ACC112 (cell line): Measurements from ENCODE around the gene IL24.
"Not testable (repeated sequence)": the region's sequence is repeated elsewhere in the genome, so short reads cannot be mapped to it uniquely, and the experiment has no call there.

Experiments used
- H2AFZ ChIP-seq: fragments of 200-600 bp; sonication (generic); one replicate; pipeline ENCODE4 v1.6.0; 2017; ENCODE audit warnings: antibody characterized with exemption, low read length; ENCODE audit not compliant: unreplicated experiment
- H3K27ac ChIP-seq: fragments of 200-600 bp; sonication (generic); 2 replicates; pipeline ENCODE4 v1.5.1; 2014; ENCODE audit warnings: low read depth, mild to moderate bottlenecking, antibody characterized with exemption, low read length, moderate library complexity
- H3K27me3 ChIP-seq: fragments of 200-600 bp; sonication (generic); 2 replicates; pipeline ENCODE4 v1.6.1; 2014; ENCODE audit warnings: mild to moderate bottlenecking, antibody characterized with exemption, low read length, moderate library complexity, mixed read lengths; ENCODE audit not compliant: insufficient read depth
- H3K36me3 ChIP-seq: fragments of 200-600 bp; sonication (generic); 2 replicates; pipeline ENCODE4 v1.6.1; 2016; ENCODE audit warnings: mild to moderate bottlenecking, antibody characterized with exemption, low read length, moderate library complexity, mixed read lengths; ENCODE audit not compliant: insufficient read depth
- H3K4me1 ChIP-seq: fragments of 200-600 bp; sonication (generic); one replicate; pipeline ENCODE4 v1.6.1; 2016; ENCODE audit warnings: low read length, mixed read lengths; ENCODE audit not compliant: insufficient read depth, unreplicated experiment, control insufficient read depth
- H3K4me3 ChIP-seq: fragments of 200-600 bp; sonication (generic); 2 replicates; pipeline ENCODE4 v1.5.1; 2014; ENCODE audit warnings: mild to moderate bottlenecking, low read depth, low read length
- H3K79me2 ChIP-seq: fragments of 200-600 bp; sonication (generic); one replicate; pipeline ENCODE4 v1.6.0; 2016; ENCODE audit warnings: low read length; ENCODE audit not compliant: control insufficient read depth, unreplicated experiment, insufficient read depth

Gene IL24

DNA sequence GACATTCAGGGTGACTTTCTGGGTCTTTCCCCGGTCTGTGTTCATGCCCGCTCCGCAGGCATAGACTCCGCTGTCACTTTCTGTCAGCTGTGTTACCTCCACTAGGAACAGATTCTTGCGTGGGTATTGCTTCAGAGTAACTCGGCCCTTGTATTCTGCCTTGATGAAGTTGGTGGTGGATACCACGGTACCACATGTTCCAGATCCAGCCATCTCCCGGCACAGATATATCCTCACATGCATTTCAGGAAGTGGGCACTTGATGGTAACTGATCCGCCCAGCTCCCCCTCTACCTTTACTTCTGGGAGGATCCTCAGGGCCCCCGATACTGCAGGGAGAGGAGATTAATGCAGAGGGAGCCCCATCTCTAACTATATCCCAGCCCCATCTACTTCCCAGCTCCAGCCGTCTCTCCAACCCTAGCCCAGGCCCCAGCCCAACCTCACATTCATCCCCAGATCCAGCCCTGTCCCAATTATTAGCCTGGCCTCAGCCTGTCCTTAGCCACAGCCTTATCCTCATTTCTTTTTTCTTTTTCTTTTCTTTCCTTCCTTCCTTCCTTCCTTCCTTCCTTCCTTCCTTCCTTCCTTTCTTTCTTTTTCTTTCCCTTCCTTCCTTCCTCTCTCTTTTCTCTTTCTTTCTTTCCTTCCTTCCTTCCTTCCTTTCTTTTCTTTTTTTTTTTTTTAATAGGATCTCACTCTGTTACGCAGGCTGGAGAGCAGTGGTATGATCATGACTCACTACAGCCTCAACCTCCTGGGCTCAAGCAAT is 16.7 kb downstream of the IL24 start:
- H3K4me3 ChIP-seq: no peak overlapping the region
- H3K27me3 ChIP-seq: peaks cover 58% of the 10 kb centered on the region
- H3K4me1 ChIP-seq: no peaks in the 10 kb centered on the region
- no peak overlapping the region for H3K27ac ChIP-seq
- no peaks in the 10 kb centered on the region for H3K36me3 ChIP-seq
- no peaks in the 10 kb centered on the region for H3K79me2 ChIP-seq
- H2AFZ ChIP-seq: no peak overlapping the region

DNA sequence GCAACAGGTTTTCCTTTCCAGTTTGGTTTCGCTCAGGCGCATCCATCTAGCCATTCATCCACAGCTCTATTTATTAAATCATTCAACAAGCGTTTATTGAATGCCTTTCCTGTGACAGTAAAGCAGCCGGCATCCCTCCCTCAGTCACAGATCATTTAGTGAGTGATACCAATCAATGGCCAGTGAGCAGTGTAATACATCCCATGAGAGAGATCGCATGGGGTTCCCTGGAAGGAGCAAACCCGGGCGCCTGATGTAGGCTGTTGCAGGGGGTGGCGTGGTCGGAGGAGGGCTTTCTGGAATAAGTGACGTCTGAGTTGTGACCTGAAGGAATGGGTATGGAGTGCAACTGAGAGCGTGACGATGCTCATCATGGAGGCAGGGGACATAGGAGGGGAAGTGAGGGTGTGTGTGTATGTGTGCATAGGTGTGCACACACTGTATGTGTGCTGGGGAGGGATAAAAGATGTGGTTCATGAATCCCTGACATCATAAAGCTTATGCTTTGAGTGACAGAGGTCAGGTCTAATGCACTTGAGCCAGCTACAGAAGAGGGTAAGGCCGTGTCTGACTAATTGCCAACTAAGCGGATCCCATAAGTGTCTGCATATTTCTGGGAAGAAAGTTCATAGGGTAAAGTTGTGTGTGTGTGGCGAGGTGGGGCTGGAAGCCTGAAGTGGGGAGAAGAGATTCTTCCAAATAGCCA is 17.9 kb downstream of the IL24 start:
- H3K27me3 ChIP-seq: peaks cover 46% of the 10 kb centered on the region
- H3K4me1 ChIP-seq: no peaks in the 10 kb centered on the region
- H3K27ac ChIP-seq: no peak overlapping the region
- no peak overlapping the region for H3K4me3 ChIP-seq
- H2AFZ ChIP-seq: no peak overlapping the region
- no peaks in the 10 kb centered on the region for H3K36me3 ChIP-seq
- no peaks in the 10 kb centered on the region for H3K79me2 ChIP-seq

DNA sequence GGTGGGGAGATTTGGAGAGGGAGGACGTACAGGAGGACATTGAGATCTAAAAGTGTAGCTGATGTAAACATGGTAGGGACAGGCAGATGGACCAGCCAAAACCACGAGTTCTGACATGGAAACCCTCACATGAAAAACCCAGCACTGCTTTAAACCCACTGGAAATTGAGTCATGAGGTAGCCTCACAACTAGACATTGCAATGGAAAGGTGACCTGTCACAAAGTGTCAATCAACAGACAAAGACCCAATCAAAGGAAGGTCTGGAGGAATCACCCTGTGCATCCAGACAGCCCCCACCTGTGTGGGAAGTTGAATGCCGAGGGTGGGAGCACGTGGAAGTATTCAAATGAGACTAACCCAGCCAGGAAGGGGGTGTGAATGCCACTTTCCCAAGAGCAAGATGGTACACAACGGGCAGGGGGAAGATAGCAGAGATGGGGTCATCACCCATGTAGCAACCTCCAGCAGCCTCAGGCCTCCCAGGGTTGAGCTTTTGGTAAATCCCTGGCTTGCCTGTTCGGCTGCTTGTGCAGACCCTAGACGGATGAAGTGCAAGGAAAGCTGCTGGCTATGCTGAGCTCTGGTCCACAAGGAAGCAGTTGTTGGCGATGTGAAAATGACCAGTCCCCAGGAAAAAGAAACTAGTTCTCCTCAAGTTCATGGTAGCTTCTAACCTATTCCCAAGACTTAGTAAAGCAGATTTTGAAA is 18.9 kb downstream of the IL24 start:
- Histone ChIP-seq H3K27me3 (peaks cover 51% of the 10 kb centered on the region), H2AFZ (no peak overlapping the region), H3K27ac (no peak overlapping the region), H3K36me3 (no peaks in the 10 kb centered on the region), H3K4me3 (no peak overlapping the region), H3K4me1 (no peaks in the 10 kb centered on the region), H3K79me2 (no peaks in the 10 kb centered on the region)

DNA sequence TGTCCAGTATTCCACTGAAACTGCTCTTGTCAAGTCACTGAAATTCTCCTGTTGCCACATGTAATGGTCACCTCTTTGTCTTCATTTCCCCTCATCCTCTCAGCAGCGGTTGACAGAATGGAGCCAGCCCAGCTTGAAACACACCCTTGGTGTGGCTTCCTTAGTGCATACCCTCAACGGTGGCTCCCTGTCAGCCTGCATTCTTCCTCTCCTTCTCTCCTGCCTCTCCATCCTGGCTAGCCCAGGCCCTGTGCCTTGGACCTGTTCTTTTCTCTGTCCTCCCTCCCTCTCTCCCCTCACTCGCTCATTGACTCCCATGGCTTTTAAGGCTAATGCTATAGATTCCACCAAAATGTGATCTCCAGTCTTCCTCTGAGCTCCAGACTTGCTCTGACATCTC is 20.8 kb downstream of the IL24 start:
- Histone ChIP-seq H3K27me3 (peaks cover 52% of the 10 kb centered on the region), H3K36me3 (no peaks in the 10 kb centered on the region), H3K79me2 (no peaks in the 10 kb centered on the region), H3K27ac (no peak overlapping the region), H3K4me1 (no peaks in the 10 kb centered on the region), H3K4me3 (no peak overlapping the region), H2AFZ (no peak overlapping the region)

DNA sequence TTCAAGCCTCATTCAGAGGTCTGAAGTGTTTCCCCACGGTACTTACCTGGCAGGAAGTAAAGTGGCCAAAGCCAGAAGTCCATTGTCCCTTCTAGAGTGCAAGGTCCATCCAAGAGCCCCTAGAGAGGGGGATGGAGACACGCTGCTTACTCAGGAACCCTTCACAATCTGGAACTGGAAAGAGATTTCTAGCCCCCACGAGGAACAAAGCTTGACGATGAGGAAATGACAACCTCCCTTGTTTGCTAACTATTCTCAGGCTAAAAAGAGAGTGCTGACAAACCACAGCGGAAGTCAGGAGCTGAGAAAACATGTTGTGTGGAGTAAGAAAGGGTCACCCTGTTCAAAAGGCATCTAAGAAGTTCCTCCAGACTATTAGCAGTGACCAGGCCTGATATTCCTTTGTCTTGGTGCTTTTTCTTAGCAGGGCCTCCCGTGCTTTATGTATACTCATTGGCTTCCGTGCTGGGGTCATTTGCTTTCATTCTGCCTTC is 24.6 kb downstream of the IL24 start, which contains the start of gene FCMR:
Gene FCMR, minus strand, starts transcription at position 170 of the 494 bp plus-strand sequence. Its CDS starts 87 bp downstream, at position 83.
- H3K4me3 ChIP-seq: no peak within 1 kb of the TSS
- H3K27me3 ChIP-seq: peaks cover 18% of the 10 kb centered on the region
- no peak within 1 kb of the TSS for H2AFZ ChIP-seq
- H3K36me3 ChIP-seq: no peaks in the 10 kb centered on the region
- H3K4me1 ChIP-seq: no peaks in the 10 kb centered on the region
- no peaks in the 10 kb centered on the region for H3K79me2 ChIP-seq
- no peak within 1 kb of the TSS for H3K27ac ChIP-seq

DNA sequence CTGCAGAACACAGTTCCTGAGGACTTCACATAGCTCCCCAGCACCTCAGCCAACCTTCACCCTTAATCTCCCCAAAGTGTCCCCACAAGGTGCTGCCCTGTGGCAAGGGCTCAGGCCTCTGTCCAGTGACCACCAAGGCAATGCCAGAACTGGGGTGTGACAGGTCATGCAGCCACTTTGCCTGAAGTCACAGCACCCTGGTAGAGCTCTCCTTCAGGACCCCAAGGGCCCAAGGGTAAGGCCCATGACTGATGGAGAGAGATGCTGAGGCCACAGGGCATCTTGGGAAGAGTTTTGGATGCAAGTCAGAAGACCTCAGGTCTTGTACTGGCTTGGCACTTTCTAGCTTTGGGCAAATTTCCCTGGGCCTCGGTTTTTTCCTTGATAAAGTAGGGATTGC is 25.3 kb downstream of the IL24 start:
- Histone ChIP-seq H3K27ac (no peak overlapping the region), H3K79me2 (no peaks in the 10 kb centered on the region), H3K4me3 (no peak overlapping the region), H3K36me3 (no peaks in the 10 kb centered on the region), H3K27me3 (peaks cover 17% of the 10 kb centered on the region), H3K4me1 (no peaks in the 10 kb centered on the region), H2AFZ (no peak overlapping the region)

DNA sequence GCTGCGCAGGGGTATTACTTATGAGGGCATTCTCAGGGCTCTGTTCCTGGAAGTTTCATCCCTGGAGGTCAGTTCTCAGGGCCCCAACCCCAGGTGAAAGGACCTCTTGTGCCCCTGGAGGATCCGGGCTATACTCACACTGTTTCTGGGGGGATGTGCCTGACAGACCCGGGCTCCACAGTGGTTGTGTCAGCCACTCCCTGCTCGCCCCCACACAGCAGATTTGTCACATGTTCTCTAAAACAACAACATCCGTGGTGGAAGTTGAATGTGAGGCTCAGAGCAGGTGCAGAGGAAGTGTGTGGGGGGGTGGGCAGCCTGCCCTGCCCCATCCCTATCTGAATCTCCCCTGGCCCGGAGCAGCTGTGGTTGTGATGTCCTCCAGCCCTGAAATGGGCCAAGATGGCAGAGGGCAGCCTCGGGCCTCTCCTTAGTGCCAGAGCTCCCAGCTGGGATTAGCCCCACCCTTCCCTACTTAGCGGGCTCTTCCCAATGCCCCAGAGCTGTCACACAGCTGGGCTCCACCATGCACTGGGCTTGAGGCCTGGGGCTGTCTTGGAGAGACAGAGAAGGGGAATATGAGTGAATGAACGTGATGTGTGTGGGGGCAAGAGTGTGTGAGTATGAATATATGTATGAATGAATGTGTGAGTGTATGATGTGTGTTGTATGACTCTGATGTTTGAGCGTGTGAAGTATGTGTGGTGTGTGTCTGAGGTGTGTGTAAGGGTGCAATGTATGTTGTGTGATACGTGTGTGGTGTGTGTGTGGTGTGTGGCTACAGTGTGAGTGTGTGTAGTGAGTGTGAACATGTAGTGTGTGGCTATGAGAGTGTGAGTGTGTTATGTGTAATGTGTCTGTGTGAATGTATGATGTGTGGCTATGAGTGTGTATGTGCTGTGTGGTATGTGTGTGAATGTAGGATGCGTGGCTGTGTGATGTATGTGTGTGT is 26.0 kb downstream of the IL24 start:
- H2AFZ ChIP-seq: no peak overlapping the region
- no peaks in the 10 kb centered on the region for H3K4me1 ChIP-seq
- H3K27ac ChIP-seq: no peak overlapping the region
- H3K36me3 ChIP-seq: no peaks in the 10 kb centered on the region
- H3K27me3 ChIP-seq: peaks cover 14% of the 10 kb centered on the region
- H3K79me2 ChIP-seq: no peaks in the 10 kb centered on the region
- no peak overlapping the region for H3K4me3 ChIP-seq

DNA sequence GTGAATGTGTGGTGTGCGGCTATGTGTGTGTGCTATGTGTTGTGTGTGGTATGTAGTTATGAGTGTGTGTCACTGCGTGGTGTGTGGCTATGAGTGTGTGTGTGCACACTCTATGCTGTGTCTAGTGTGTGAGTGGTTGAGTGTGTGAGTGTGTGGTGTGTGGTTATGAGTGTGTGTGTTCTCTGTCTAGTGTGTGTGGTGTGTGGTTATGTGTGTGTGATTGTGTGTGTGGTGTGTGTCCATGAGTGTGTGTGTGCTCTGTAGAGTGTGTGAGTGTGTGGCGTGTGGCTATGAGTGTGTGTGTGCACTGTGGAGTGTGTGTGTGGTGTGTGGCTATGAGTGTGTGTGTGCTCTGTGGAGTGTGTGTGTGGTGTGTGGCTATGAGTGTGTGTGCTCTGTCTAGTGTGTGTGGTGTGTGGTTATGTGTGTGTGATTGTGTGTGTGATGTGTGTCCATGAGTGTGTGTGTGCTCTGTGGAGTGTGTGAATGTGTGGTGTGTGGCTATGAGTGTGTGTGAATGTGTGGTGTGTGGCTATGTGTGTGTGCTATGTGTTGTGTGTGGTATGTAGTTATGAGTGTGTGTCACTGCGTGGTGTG is 26.8 kb downstream of the IL24 start:
- H3K27me3 ChIP-seq: peaks cover 14% of the 10 kb centered on the region
- not testable (repeated sequence) for H3K4me3 ChIP-seq, H3K79me2 ChIP-seq, H2AFZ ChIP-seq, H3K36me3 ChIP-seq, H3K27ac ChIP-seq, H3K4me1 ChIP-seq

DNA sequence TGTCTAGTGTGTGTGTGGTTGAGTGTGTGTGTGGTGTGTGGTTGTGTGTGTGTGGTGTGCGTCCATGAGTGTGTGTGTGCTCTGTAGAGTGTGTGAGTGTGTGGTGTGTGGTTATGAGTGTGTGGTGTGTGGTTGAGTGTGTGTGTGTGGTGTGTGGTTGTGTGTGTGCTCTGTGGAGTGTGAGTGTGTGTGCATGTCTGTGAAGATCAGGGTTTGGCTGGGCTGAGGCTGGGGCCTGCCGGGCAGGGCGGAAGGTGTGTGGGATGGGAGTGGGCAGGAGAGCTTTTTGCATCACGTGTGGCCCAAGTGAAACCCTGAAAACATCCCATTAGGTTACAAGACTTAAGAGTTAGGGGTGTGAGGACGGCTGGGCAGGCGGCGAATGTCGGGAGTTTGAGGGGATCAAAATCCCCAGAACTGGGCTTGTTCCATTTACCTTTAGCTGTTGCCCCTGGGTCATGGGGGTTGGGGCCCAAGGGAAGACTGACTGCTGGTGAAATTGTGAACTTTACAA is 27.4 kb downstream of the IL24 start:
- no peaks in the 10 kb centered on the region for H3K4me1 ChIP-seq
- H3K4me3 ChIP-seq: no peak overlapping the region
- H3K27me3 ChIP-seq: peaks cover 14% of the 10 kb centered on the region
- H2AFZ ChIP-seq: no peak overlapping the region
- no peaks in the 10 kb centered on the region for H3K79me2 ChIP-seq
- no peak overlapping the region for H3K27ac ChIP-seq
- H3K36me3 ChIP-seq: no peaks in the 10 kb centered on the region
